Astrocyte (in vitro differentiated cells and primary cell): ENCODE data around the gene KDF1.

Experiments
- CTCF ChIP-seq: IDR thresholded peaks from 2 replicates; pipeline ENCODE4 v1.5.1; 2011; ENCODE audit warnings: low read depth, mild to moderate bottlenecking, inconsistent platforms, low read length, moderate library complexity; ENCODE audit not compliant: insufficient read depth
- EZH2 ChIP-seq: IDR thresholded peaks from 2 replicates; pipeline ENCODE4 v1.6.1; 2012; ENCODE audit warnings: mild to moderate bottlenecking, low read length, inconsistent platforms; ENCODE audit not compliant: insufficient read depth

- TF ChIP-seq CTCF (no peak), EZH2 (no peak)
Measured at GRCh38 chr1:26912147-26912490, 48.1 kb downstream of the KDF1 start.
